Neural progenitor cell (in vitro differentiated cells): ENCODE data around the gene ANG.

Source experiments
- EZH2 ChIP-seq: fragments of 200-600 bp; sonication (generic); IDR thresholded peaks from 2 replicates; pipeline ENCODE4 v1.6.1; 2017; ENCODE audit warnings: antibody characterized with exemption, mild to moderate bottlenecking, moderate library complexity
- EZH2phosphoT487 ChIP-seq: fragments of 200-600 bp; sonication (generic); IDR thresholded peaks from 2 replicates; pipeline ENCODE4 v1.6.1; 2017; ENCODE audit warnings: antibody characterized with exemption
- TF ChIP-seq, protein P1 (sequence below): fragments of 200-600 bp; sonication (generic); IDR thresholded peaks from 2 replicates; pipeline ENCODE4 v1.5.1; 2017; ENCODE audit warnings: antibody characterized with exemption, mild to moderate bottlenecking

DNA sequence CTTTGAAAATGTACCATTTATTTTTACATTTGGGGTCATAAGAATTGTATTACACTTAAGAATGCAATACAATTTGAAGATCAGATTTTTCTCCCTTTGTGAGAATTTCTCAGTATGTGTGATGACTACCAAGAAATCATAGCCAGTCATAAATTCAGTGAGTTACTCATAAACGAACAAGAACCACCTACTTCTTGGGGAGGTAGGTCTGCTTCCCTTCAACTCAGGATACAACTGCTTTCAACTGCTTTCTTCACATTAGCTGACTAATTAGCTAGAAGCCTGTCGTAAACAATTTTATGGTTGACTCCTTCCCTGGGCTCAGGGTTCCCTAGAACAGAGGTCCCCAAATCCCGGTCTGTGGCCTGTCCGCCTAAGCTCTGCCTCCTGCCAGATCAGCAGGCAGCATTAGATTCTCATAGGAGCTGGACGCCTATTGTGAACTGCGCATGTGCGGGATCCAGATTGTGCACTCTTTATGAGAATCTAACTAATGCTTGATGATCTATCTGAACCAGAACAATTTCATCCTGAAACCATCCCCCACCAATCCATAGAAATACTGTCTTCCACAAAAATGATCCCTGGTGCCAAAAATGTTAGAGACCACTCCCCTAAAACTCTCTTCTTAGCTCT, 3.7 kb downstream of the ANG start:
- TF ChIP-seq, protein P1, sequence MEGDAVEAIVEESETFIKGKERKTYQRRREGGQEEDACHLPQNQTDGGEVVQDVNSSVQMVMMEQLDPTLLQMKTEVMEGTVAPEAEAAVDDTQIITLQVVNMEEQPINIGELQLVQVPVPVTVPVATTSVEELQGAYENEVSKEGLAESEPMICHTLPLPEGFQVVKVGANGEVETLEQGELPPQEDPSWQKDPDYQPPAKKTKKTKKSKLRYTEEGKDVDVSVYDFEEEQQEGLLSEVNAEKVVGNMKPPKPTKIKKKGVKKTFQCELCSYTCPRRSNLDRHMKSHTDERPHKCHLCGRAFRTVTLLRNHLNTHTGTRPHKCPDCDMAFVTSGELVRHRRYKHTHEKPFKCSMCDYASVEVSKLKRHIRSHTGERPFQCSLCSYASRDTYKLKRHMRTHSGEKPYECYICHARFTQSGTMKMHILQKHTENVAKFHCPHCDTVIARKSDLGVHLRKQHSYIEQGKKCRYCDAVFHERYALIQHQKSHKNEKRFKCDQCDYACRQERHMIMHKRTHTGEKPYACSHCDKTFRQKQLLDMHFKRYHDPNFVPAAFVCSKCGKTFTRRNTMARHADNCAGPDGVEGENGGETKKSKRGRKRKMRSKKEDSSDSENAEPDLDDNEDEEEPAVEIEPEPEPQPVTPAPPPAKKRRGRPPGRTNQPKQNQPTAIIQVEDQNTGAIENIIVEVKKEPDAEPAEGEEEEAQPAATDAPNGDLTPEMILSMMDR, result no peak
- TF ChIP-seq EZH2, result no peak
- TF ChIP-seq EZH2phosphoT487, result no peak
